GM18858 (cell line): Measurements from ENCODE around the gene NRARP.

ENCODE experiments used
- ATAC-seq: cut with Tn5 transposase; IDR thresholded peaks from one replicate; pipeline ENCODE4 v1.9.1; 2021; ENCODE audit not compliant: unreplicated experiment

NRARP gene

GRCh38 chr9:137278721-137279711 is 23.1 kb downstream of the NRARP start:
- no peak for ATAC-seq

DNA sequence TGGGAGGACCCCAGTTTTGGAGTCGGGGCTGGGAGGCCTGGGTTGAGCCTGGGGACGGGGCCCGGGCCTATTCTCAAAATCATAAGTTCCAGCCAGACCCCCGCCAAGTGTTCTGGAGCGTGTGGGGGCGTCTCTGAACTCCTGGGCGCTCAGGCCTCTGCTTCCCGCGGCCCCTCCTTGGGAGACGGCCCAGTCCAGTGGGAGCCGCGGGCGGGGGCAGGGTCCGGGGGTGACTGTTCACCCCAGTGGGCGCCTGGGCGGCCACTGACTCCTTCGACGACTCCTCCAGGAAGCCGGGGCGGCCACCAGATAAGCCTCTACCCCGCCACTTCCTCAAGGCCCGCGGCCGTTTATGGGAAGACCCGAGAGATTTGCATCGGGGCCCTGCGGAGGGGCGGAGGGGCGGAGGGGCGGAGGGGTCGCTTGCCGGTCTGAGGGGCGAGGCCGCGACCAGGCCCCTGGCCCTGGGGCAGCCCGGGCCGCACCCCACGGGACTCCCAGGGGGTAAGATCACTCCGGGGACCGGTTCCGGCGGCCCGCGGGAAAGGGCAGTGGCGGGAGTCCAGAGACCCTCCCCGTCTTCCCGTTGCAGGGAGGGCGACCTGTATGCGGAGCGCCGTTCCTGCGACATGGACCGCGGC is 23.9 kb downstream of the NRARP start:
- ATAC-seq, result no peak

- peak; percentile 58 for ATAC-seq
These were observed 24.6 kb downstream of the NRARP start, which contains the start of gene TOR4A for GRCh38 chr9:137277329-137278041. TOR4A (plus strand) TSS chr9:137277726; CDS start chr9:137278690, 964 bp downstream.

DNA sequence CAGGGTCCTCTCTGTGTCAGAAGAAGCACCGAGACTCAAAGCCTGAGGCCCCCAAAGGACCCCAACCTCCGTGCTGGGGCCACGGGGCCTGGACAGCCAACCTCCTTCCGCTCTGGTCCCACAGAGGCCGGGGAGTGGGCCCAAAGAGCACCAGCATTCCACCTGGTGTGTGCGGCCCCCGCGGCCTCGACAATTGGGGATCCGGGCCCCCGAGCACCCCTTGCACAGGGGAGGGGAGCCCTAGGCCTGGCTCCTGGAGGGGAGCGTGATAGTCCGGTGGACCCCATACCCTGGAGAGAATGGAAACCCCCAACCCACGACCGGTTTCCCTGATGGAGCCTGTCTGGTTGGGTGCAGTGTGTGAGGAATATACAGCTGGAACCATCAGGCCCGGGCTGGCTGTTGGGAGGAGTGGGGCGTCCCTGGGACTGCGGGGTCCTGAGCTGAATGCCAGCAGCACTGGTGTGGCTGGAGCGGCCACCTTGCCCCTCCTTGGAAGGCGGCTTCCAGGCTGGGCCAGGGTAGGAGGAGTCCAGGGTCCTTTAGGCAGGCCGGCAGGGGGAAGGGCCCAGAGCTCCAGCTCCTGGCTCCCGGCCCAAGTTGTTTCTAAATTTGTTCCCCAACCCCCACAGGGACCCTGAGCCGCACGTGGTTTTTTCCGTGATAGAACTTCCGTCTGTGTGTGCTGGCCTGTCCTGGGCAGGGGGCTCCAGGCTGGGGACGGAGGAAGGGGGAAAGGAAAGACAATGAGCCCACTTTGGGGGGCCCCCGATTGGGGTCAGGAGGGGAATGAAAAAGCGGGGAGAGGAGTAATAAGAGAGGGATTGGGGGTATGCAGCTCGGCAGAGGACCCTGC is 25.4 kb downstream of the NRARP start:
- ATAC-seq, result no peak

DNA sequence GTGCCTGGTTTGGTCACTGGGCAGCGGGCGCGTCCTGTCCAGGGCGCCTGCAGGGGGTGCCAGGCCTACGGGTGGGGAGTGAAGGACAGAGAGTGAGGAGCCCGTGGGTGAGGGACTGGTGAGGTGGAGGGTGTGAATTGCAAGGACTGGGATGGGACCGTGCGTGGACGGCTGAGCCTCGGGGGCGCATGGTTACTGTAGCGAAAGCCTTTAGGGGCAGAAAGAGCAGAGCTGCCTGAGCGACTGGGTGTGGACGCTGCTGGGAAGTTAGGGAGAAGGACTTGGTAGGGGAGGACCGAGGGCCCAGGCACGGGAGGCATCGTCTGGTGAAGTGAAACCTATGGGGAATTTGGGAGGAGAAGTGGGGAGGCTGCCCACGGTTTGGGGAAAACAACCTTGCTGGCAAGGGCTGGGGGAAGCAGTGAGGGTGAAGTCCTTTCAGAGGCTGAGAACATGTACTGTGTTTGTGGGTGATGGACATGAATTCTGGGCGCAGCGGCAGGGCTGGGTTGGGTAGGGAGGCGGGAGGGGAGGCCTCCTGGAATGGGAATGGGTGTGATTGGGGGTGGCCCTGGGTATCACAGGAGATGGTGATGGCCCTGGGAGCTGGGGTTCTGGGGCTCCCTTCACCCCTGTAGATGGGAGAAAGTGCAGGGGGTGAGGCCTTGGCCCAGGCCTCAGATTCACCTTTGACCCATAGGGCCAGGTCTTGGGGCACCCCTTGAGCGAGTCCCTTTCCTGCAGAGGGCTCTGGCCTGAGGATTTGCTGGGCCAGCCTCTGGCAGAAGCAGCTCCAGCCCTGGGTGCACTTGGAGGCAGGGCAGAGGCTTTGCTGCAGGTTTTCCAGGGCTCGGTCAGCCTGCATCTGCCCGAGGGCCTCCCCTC is 26.2 kb downstream of the NRARP start:
- no peak for ATAC-seq

- no peak for ATAC-seq
These were observed 26.9 kb downstream of the NRARP start for GRCh38 chr9:137275203-137275587.

DNA sequence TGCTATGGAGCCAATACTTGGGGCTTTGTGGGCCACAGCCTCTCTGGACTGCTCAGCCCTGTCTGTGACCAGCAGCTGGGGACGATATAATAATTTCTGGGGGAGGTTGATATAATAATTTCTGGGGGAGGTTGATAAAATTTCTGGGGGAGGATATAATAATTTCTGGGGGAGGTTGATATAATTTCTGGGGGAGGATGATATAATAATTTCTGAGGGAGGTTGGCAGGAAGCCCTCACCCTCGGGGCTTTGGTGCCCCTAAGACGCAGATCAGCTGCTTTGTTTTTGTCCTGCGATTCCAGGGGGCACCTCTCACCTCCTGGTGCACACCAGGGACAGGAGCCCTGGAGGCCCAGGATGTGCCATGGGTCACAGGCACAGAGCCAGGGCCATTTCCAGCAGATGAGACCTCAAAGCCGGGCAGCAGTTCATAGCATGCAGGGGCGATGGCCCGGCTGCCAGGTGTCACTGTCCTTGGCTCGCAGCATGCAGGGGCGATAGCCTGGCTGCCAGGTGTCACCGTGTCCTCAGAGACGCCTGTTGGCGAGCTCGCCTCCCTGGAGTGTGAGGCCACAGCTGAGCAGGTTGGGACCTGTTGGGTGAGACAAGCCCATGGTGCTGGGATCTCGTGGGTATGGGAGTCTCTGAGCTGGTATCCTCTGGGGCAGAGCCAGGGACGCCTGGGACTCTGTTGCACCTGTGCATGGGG is 28.3 kb downstream of the NRARP start:
- ATAC-seq, result no peak

DNA sequence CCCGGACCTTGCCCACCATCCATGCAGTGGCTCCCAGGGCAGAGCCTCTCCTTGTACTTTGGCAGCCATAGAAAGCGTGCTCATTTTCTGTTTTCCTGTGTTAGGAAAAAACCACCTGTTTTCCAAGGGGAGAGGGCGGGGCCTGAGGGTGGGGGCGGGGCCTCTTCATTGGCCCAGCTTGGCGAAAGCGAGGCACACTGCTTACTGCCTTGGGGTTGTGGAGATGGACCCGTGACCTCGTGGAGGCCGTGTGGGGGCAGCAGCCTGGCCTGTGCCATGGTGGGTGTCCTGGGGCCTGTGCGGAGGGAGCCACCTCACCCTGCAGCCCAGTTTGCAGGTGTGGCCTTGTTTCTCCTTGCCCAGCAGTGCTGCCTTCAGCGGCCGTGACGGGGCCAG is 29.0 kb downstream of the NRARP start:
- no peak for ATAC-seq

GRCh38 chr9:137272241-137273094 is 29.6 kb downstream of the NRARP start:
- ATAC-seq, result no peak

DNA sequence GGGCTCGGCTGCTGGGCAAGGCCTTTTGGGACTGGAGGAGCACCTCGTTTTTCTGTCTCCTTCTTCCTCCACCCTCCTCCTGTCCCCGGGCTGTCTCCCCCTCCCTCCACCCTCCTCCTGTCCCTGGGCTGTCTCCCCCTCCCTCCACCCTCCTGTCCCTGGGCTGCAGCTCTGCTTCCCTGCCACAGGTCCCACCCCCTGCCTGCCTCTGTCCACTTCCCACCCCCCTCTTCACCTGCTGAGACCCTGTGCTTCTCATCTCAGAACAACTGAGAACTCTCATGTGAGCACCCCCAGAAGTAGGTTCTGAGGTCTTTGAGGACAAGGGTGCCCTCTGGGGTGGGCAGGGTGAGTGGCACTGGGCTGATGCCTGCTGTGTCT is 30.4 kb downstream of the NRARP start:
- ATAC-seq, result no peak

- no peak for ATAC-seq
These were observed 31.0 kb downstream of the NRARP start for GRCh38 chr9:137270929-137271695.

DNA sequence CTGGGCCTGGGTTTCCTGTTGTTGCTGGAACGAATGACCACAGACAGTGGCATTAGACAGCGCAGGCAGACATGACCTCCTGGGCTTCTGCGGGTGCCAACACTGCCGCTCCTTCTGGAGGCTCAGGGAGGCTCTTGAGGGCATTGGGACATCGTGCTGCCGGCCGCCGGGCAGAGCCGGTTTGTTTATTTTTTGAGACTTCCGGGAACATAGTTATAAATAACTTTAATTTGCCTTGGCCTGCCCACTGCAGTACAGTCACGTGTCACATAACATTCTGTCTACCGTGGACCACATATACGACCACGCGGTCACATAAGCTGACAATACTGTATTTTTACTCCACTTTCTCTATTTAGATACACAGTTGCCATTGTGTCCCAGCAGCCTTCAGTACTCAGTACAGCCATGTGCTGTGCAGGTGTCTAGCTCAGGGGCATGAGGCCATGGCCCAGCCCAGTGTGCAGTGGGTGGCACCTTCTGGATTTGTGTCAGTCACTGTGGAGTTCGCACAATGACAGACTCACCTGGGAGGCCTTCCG is 32.8 kb downstream of the NRARP start:
- ATAC-seq, result no peak

DNA sequence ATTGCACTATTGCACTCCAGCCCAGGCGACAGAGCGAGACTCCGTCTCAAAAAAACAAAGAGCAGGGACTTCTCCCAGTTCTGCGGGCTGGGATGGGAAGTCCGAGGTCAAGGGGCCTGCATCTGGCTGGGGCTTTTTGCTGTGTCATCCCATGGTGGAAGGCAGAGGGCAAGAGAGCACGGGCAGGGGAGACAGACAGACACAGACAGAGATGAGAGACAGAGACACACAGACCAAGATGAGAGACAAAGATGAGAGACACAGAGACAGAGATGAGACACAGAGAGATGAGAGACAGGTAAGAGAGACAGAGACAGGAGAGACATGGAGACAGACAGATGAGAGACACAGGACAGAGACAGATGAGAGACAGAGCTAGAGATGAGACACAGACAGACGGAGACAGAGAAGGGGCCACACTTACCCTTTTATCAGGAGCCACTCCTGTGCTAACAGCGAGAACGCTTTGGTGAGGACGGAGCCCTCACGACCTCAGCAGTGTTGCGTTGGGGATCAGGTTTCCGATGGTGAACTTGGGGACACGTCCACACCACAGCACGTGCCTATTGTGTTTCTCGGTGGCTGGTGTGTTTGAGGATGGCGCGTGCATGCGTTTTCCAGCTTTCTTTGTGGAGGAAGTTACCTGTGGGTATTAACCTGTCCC is 33.4 kb downstream of the NRARP start:
- ATAC-seq, result no peak

DNA sequence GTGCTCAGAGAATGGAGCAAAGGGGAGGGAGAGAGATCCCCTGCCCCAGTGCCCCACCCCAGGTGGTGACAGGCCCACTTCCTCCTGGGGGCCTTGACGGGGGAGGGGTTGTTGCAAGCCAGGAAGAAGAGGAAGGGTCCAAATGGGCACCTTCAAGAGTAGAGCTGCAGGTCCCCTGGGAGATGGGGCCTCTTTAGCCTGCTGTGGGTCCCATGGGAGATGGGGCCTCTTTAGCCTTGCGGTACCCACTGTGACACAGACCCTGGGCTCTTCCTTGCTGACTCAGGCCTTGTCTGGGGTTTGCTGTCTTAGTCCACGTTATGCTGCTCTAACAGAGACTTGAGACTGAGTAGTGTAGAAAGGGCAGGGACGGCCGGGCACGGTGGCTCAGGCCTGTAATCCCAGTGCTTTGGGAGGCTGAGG is 34.1 kb downstream of the NRARP start:
- no peak for ATAC-seq

DNA sequence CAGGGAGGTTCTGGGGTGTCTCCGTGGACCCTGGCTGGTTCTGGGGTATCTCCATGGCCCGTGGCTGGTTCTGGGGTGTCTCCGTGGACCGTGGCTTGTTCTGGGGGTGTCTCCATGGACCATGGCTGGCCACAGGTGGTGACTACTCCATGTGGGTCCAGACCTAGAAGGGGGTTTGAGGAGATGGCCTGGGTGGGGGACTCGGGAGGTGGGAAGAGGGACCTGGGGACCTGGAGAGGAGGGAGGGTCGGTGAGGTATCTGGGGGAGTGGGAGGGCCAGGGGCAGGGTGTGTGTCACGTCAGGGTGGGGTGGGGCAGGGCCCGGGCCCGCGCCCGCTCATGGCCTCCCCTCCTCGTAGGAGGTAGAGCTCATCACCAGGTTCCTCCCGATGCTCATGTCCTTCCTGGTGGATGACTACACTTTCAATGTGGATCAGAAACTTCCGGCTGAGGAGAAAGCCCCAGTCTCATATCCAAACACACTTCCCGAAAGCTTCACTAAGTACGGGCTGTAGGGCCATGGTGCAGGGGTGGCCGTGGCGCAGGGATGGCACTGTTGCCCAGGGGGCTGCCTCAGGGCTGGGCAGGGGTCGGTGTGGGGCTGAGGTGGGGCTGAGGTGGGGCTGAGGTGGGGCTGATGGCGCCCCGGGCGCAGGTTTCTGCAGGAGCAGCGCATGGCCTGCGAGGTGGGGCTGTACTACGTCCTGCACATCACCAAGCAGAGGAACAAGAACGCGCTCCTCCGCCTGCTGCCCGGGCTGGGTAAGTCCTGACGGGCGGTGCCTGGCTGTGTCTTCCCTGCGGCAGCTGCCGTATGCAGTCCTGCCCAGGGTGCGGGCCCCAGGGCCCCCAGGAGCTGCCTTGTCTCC is 35.3 kb downstream of the NRARP start:
- no peak for ATAC-seq

- no peak for ATAC-seq
These were observed 35.9 kb downstream of the NRARP start for GRCh38 chr9:137266162-137266527.
